Mucosa of rectum (tissue), 2 donors: ENCODE results near the gene CNGA3.

Experiments
- H3K27ac ChIP-seq, 2 donors: one replicate each; pipeline ENCODE4 v1.7.0; 2013; ENCODE audit warnings: inconsistent platforms in 2 of 2, low read depth in 2 of 2, low read length in 2 of 2
- H3K27me3 ChIP-seq, 2 donors: one replicate each; pipeline ENCODE4 v1.7.0; 2013; ENCODE audit warnings: low read length in 2 of 2; ENCODE audit not compliant: control insufficient read depth in 2 of 2, insufficient read depth in 2 of 2
- H3K36me3 ChIP-seq, 2 donors: one replicate each; pipeline ENCODE4 v1.7.0; 2013; ENCODE audit warnings: low read length in 2 of 2; ENCODE audit not compliant: control insufficient read depth in 2 of 2, insufficient read depth in 2 of 2
- H3K4me1 ChIP-seq, 2 donors: one replicate each; pipeline ENCODE4 v1.7.0; 2013; ENCODE audit warnings: low read length in 2 of 2, mild to moderate bottlenecking in 1 of 2; ENCODE audit not compliant: control insufficient read depth in 2 of 2, insufficient read depth in 2 of 2
- H3K4me3 ChIP-seq, 2 donors: one replicate each; pipeline ENCODE4 v1.7.0; 2013; ENCODE audit warnings: low read length in 2 of 2
- H3K9ac ChIP-seq, 2 donors: one replicate each; pipeline ENCODE4 v1.7.0; 2013; ENCODE audit warnings: low read length in 2 of 2, low read depth in 1 of 2, mild to moderate bottlenecking in 1 of 2
- H3K9me3 ChIP-seq, 2 donors: one replicate each; pipeline ENCODE4 v1.7.0; 2013; ENCODE audit warnings: low read length in 2 of 2; ENCODE audit not compliant: control insufficient read depth in 2 of 2
- donor health status: healthy.
- donor health status: Normal muscosa, but diverticular disease.

CNGA3 gene

DNA sequence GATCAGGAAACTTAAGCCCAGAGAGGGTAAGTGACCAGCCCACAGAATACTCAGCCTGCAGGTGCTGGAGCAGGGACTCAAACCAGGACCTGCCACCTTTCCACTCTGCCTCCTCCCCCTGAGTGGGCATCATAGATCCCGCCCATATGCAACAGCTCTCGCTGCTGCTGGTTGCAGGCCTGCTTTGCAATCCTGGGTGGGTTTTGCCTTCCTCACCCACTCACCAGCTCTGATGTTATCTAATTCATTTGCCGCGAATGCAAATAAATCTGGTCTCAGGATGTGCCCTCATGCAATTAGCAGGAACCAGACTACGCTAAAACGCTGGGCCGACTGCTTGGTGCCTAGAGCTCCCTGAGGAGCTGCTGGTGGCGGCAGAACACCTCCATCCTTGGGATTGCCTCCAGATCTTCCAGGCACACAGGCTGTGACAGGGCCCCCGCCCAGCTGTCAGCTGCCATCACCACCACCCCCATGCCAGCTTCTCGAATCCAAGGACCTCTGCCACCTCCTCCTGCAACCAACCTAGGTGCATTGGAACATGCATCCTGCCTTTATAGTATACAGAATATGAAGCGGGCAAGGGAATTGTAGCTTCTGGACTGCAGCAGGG, 28.8 kb downstream of the CNGA3 start:
- H3K4me1 ChIP-seq = peaks cover 0 to 7% of the 10 kb centered on the region in 2 donors
- no peak overlapping the region for H3K27ac ChIP-seq
- H3K4me3 ChIP-seq = no peak overlapping the region
- no peaks in the 10 kb centered on the region for H3K27me3 ChIP-seq
- no peaks in the 10 kb centered on the region for H3K9me3 ChIP-seq
- no peak overlapping the region for H3K9ac ChIP-seq
- H3K36me3 ChIP-seq = no peaks in the 10 kb centered on the region

DNA sequence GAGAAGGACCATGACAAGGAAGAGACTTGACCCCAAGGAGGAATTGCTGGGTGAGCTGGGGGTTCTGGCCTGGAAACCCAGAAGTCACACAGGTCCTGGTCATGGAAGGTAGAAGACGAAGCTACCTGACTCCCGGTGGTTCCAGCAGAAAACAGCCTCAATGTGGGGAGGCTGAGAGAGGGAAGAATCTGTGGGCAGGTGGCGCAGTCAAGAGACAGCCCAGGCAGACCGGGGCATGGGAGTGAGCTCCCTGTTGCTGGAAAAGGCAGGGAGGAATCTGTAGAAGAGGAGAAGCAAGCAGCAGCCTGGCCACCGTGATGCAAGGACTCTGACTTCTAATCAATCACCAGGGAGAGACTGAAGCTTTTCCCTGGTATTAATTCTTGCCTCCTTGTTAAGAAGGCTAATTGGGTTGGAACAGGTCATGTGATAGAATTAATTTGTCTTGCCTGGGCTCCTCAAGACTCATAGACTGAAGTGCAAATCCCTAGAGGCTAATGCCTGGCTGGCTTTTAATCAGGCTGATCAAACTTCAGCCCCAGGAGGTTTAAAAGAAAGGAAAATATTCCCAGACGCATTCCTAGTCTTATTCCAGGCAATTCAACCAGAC, 30.1 kb downstream of the CNGA3 start:
- H3K9me3 ChIP-seq = no peaks in the 10 kb centered on the region
- no peak overlapping the region for H3K9ac ChIP-seq
- no peak overlapping the region for H3K4me3 ChIP-seq
- H3K4me1 ChIP-seq = peaks cover 0 to 7% of the 10 kb centered on the region in 2 donors
- H3K27me3 ChIP-seq = no peaks in the 10 kb centered on the region
- H3K27ac ChIP-seq = no peak overlapping the region
- H3K36me3 ChIP-seq = no peaks in the 10 kb centered on the region

DNA sequence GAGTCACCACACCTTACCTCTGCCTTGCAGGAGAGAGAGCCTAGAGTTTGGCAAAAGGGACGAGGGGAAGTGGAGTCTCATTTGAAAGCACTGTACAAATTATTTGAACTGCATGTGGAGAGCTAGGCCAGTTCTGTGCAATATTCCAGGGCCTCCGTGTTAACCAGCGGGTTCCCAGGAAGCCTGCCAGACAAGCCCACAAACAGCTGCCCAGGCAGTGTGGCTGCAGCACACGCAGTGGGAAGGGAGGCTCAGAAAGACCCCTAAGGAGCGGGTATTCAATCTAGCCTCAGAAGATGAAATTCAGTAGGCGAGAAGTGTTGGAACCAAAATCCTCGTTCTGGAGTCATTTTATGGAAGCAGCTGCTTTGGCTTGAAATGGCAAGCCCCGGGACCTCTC, 30.7 kb downstream of the CNGA3 start:
- peaks cover 0 to 7% of the 10 kb centered on the region in 2 donors for H3K4me1 ChIP-seq
- H3K27me3 ChIP-seq = no peaks in the 10 kb centered on the region
- no peaks in the 10 kb centered on the region for H3K36me3 ChIP-seq
- no peaks in the 10 kb centered on the region for H3K9me3 ChIP-seq
- no peak overlapping the region for H3K4me3 ChIP-seq
- H3K27ac ChIP-seq = no peak overlapping the region
- no peak overlapping the region for H3K9ac ChIP-seq

DNA sequence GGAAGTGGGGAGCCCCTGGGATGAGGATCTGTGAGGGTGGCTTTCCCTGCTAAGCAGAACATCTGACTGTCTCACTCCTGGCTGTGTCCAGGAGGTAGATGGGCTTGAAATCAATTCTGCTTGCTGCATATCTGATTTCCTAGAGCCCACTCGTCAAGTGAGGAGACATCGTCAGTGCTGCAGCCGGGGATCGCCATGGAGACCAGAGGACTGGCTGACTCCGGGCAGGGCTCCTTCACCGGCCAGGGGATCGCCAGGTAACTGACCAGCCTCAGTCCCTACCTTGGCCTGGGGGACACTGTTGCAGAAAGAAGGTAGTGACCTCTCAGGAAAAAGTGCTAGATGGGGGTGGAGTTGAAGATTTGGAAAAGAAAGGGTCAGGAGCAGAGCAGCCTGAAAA, 31.3 kb downstream of the CNGA3 start:
- no peaks in the 10 kb centered on the region for H3K9me3 ChIP-seq
- no peaks in the 10 kb centered on the region for H3K36me3 ChIP-seq
- H3K9ac ChIP-seq = no peak overlapping the region
- no peak overlapping the region for H3K27ac ChIP-seq
- H3K4me1 ChIP-seq = peaks cover 0 to 7% of the 10 kb centered on the region in 2 donors
- H3K4me3 ChIP-seq = no peak overlapping the region
- no peaks in the 10 kb centered on the region for H3K27me3 ChIP-seq

DNA sequence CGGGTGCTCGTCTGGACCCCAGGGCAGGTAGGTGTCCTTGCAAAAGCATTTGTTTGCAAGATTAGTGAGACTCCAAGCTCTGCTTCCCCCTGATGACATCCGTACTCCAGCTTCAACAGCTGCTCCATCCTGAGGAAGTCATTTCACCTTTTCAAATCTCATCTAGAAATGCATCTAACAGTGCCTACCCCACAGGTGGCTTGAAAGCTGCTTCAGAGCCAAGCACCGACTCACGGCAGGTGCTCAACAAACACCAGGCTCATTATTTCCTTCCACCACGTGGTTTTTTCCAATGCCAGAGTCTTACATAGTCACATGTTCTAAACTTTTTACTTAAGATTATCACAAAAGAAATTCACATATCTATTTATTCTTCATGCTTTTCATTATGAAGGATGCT, 31.9 kb downstream of the CNGA3 start:
- Histone ChIP-seq H3K4me3 (no peak overlapping the region), H3K36me3 (no peaks in the 10 kb centered on the region), H3K27me3 (no peaks in the 10 kb centered on the region), H3K27ac (no peak overlapping the region), H3K4me1 (peaks cover 0 to 7% of the 10 kb centered on the region in 2 donors), H3K9me3 (no peaks in the 10 kb centered on the region), H3K9ac (no peak overlapping the region)

DNA sequence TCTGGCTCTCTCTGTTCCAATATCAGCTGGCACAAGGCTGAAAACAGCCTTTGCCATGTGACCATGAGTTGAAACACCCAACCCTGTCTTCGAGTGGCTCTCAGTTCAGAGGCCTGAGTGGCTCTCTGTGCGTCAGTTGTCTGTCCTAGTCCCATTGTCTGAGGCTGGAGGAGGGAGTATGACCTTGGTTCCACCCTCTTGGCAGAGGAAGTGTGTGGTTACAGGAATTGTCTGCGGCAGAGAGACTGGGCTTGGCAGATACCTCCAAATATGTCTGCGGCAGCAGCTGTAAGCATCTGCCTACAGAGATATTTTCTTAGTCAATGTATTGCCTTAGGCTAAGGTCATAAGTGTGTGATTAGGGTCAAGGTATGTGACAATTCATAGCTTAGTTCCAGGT, 32.6 kb downstream of the CNGA3 start:
- no peaks in the 10 kb centered on the region for H3K9me3 ChIP-seq
- H3K36me3 ChIP-seq = no peaks in the 10 kb centered on the region
- H3K9ac ChIP-seq = no peak overlapping the region
- H3K4me1 ChIP-seq = peaks cover 0 to 7% of the 10 kb centered on the region in 2 donors
- H3K27me3 ChIP-seq = no peaks in the 10 kb centered on the region
- H3K4me3 ChIP-seq = no peak overlapping the region
- no peak overlapping the region for H3K27ac ChIP-seq

DNA sequence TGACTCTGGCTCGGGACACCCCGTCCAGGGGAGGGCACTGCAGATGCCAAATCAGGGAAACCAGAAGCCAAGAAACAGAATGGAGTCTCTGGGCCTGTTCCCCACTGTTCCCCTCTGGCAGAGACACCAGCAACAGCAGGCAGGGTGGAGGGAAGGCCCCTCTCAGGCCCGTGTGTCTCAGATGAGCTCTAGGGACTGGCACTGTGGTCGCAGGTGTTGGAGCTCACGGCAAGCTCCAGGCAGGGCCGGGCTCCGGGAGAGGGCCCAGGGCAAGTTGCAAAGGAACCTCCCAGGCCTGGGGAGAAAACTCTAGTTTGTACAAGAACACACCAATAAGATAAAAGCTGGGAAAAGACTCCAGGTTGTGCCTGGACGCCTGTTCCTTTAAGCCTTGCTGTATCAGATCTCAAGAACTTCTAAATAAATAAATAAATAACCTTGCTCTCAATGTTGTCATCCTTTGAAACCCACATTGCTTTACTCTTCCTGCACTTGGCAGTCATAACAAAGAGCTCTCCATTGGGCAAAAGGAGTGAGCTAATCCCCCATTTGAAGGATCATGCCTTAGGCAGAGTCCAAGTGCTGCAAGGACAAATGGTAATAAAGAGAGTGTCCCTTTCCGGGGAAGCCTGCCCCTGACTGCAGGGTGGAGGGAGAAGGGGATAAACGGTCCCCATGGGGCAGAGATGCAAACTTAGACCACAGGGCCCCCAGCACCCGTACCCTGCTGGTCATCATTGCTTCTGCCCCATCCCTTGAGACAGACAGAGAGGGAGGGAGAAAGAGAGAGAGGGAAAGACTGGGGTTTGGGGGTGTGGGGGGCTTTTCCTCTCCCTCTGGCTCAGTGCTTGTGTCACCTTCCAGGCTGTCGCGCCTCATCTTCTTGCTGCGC, 33.3 kb downstream of the CNGA3 start:
- no peaks in the 10 kb centered on the region for H3K36me3 ChIP-seq
- H3K27me3 ChIP-seq = no peaks in the 10 kb centered on the region
- no peaks in the 10 kb centered on the region for H3K9me3 ChIP-seq
- H3K27ac ChIP-seq = no peak overlapping the region
- H3K4me3 ChIP-seq = no peak overlapping the region
- no peak overlapping the region for H3K9ac ChIP-seq
- H3K4me1 ChIP-seq = peaks cover under 1 to 7% of the 10 kb centered on the region in 2 donors

DNA sequence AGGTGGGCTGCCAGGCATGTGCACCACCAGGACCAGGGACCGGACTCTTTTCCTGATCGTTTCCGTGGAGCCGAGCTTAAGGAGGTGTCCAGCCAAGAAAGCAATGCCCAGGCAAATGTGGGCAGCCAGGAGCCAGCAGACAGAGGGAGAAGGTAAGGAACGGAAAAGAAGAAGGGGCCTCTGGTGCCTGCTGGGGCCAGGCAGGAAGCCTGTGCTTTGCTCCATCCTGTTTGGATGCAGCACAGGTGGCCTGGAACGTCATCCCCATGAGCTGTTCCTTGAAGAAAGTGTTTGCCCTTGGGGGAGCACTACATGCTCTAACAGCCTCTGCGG, 33.9 kb downstream of the CNGA3 start:
- H3K27ac ChIP-seq = no peak overlapping the region
- H3K4me3 ChIP-seq = no peak overlapping the region
- peaks cover 4 to 7% of the 10 kb centered on the region in 2 donors for H3K4me1 ChIP-seq
- no peaks in the 10 kb centered on the region for H3K9me3 ChIP-seq
- no peaks in the 10 kb centered on the region for H3K36me3 ChIP-seq
- no peaks in the 10 kb centered on the region for H3K27me3 ChIP-seq
- H3K9ac ChIP-seq = no peak overlapping the region

DNA sequence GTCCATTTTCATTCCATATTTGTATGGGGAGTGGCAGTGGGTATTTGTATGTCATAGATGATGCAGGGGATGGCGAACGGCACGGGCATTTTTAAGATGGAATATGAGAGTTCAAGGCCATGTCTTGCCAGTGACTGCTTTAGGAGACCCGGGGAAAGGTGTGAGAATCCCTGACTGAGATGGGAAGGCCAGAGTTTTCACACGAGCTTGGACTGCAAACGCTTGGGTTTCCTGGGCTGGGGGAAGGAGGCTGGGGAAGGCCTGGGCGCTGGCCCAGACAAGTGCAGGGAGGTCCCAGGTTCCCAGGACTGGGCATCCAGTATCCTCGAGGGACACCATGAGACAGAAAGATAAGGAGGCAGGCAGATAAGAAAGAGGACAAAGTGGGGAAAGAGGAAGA, 35.2 kb downstream of the CNGA3 start:
- Histone ChIP-seq H3K4me3 (no peak overlapping the region), H3K36me3 (no peaks in the 10 kb centered on the region), H3K27ac (no peak overlapping the region), H3K27me3 (no peaks in the 10 kb centered on the region), H3K4me1 (peaks cover 4 to 7% of the 10 kb centered on the region in 2 donors), H3K9me3 (no peaks in the 10 kb centered on the region), H3K9ac (no peak overlapping the region)

DNA sequence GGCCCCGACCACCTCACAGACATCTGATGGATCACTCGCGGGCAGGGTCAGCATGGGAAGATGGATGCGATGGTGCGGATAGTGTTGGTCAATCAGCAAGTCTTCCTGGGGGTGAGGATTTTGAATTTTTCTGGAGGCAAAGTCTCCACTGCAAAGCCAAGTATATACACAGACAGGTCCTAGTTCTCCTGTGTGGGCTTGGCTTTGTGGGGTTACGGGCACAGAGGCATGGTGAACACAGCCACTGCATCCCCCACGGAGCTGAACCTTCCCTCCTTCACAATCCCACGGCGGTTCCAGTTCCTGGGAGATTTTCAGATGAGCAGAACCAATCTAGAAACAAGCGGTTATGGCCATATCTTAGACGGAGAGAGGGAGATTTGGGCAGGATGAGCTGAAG, 35.8 kb downstream of the CNGA3 start:
- Histone ChIP-seq H3K9ac (no peak overlapping the region), H3K9me3 (no peaks in the 10 kb centered on the region), H3K27me3 (no peaks in the 10 kb centered on the region), H3K4me1 (peaks cover 4 to 7% of the 10 kb centered on the region in 2 donors), H3K4me3 (no peak overlapping the region), H3K36me3 (no peaks in the 10 kb centered on the region), H3K27ac (no peak overlapping the region)
